ENCODE data around the gene DRD3. TPM values are rescaled to one million over a fixed set of nuclear protein-coding genes. Genes with fewer than 3 reads are reported as not detected.
A peak's percentile ranks its signal among the peaks of the same experiment; 100 is the strongest.

DRD3 gene
- total and polyA plus RNA-seq, 2 donors from 2014 or later: not detected

DNA sequence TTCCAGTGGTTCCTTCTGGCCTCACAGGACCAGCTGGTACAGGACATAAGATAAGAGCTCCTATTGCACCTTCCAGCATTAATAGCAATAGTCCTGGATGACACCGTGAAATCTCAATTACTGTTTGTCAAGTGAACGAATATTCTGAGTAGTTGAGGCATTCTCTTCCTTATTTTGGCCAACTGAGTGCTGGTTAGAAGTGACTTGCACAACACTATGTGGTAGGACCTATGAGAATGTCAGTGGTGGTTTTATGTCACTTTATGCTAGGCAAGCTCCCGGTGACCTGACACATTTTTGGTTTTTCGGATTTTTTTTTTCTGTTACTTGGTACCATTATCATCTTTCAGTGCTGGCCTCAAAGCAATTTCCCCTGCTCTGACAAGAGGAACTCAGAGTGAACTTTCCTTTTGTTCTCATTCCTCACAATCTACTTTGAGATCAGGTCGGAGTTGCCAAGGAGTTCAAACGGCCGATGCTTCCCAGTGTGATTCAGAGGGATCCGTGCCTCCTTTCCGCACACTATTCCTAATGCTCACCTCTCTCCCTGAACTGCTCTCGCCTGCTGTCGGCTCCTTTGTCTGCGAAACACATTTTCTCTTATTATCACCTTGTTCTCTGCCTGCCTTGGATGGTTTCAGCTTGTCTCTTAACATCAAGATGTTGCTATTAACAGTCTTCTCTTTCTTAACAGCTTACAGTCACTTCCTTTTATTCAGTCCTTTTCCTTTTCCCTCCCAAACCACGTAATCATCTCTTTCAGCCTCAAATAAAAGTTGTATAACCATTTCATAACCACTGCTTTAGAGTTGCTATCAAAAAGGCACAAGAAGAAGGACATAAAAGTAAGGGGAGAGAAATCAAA, 86.5 kb downstream of the DRD3 start:
- FAIRE-seq (no peak), DNase-seq (peak in 2 of 5 donors; percentile 13 to 40)
- TF ChIP-seq CTCF (IDR thresholded peaks at IDR 0.05; ENCODE audit: borderline replicate concordance, extremely low read depth, insufficient read depth): no peak
- peaks cover 0 to 4% (median 0%) of the 10 kb centered on the region in 3 donors for H3K36me3 ChIP-seq (ENCODE audit: control insufficient read depth in 2 of 3, insufficient read depth in 3 of 3, low read length in 3 of 3)
- peak overlapping the region in 2 of 3 donors; percentile 9 to 23 for H3K4me3 ChIP-seq (ENCODE audit: low read length in 3 of 3)
- no peaks in the 10 kb centered on the region for H3K9me3 ChIP-seq (ENCODE audit: control insufficient read depth in 2 of 3, insufficient read depth in 1 of 3, low read length in 3 of 3)
- peaks cover 0 to 12% (median 2%) of the 10 kb centered on the region in 3 donors for H3K4me1 ChIP-seq (ENCODE audit: control insufficient read depth in 2 of 3, insufficient read depth in 2 of 3, low read depth in 1 of 3, low read length in 3 of 3)
- H3K27ac ChIP-seq (ENCODE audit: low read depth in 2 of 2, low read length in 2 of 2): peak overlapping the region; percentile 56 to 66
- no peaks in the 10 kb centered on the region for H3K27me3 ChIP-seq (ENCODE audit: control insufficient read depth, insufficient read depth, low read length)
- intact Hi-C loops (cut with DNase I): no loop called here
- peak overlapping the region in 1 of 3 donors; percentile 1 for H3K9ac ChIP-seq (ENCODE audit: low read length in 3 of 3)

GRCh38 chr3:114089675-114090074, 89.2 kb downstream of the DRD3 start:
- H3K4me3 ChIP-seq (ENCODE audit: low read length in 3 of 3): no peak overlapping the region
- no peak for TF ChIP-seq CTCF (IDR thresholded peaks at IDR 0.05; ENCODE audit: borderline replicate concordance, extremely low read depth, insufficient read depth)
- no peak overlapping the region for H3K9ac ChIP-seq (ENCODE audit: low read length in 3 of 3)
- no peaks in the 10 kb centered on the region for H3K27me3 ChIP-seq (ENCODE audit: control insufficient read depth, insufficient read depth, low read length)
- no peak overlapping the region for H3K27ac ChIP-seq (ENCODE audit: low read depth in 2 of 2, low read length in 2 of 2)
- intact Hi-C loops (cut with DNase I): no loop called here
- H3K36me3 ChIP-seq (ENCODE audit: control insufficient read depth in 2 of 3, insufficient read depth in 3 of 3, low read length in 3 of 3): peaks cover 2 to 13% (median 6%) of the 10 kb centered on the region in 3 donors
- FAIRE-seq: no peak
- peaks cover 0 to 12% (median 2%) of the 10 kb centered on the region in 3 donors for H3K4me1 ChIP-seq (ENCODE audit: control insufficient read depth in 2 of 3, insufficient read depth in 2 of 3, low read depth in 1 of 3, low read length in 3 of 3)
- H3K9me3 ChIP-seq (ENCODE audit: control insufficient read depth in 2 of 3, insufficient read depth in 1 of 3, low read length in 3 of 3): no peaks in the 10 kb centered on the region
- no peak for DNase-seq

DNA sequence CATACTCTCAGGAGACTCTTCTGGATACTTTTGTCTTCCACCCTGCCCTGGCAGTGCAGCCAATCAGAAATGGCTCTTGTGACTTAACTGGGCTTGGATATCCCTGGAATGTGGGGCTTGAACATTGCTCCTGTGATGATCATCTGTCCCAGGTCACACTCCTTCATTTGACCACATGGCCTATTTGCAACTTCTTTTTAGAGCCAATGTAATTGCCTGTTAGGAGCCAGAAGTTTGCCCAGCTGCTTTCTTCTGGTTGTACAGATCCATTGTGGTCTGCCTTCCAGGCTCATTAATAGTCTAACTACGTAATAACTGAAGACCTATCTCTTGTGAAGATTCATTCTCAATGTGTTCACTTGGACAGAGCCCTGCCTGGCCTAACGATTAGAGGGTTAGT, 92.5 kb downstream of the DRD3 start:
- Histone ChIP-seq H3K9me3 (ENCODE audit: control insufficient read depth in 2 of 3, insufficient read depth in 1 of 3, low read length in 3 of 3) (no peaks in the 10 kb centered on the region), H3K36me3 (ENCODE audit: control insufficient read depth in 2 of 3, insufficient read depth in 3 of 3, low read length in 3 of 3) (peaks cover 2 to 21% (median 6%) of the 10 kb centered on the region in 3 donors), H3K4me1 (ENCODE audit: control insufficient read depth in 2 of 3, insufficient read depth in 2 of 3, low read depth in 1 of 3, low read length in 3 of 3) (no peaks in the 10 kb centered on the region), H3K27ac (ENCODE audit: low read depth in 2 of 2, low read length in 2 of 2) (no peak overlapping the region), H3K4me3 (ENCODE audit: low read length in 3 of 3) (no peak overlapping the region), H3K27me3 (ENCODE audit: control insufficient read depth, insufficient read depth, low read length) (no peaks in the 10 kb centered on the region), H3K9ac (ENCODE audit: low read length in 3 of 3) (no peak overlapping the region)
- TF ChIP-seq CTCF (IDR thresholded peaks at IDR 0.05; ENCODE audit: borderline replicate concordance, extremely low read depth, insufficient read depth): no peak
- FAIRE-seq (no peak), DNase-seq (no peak)
- intact Hi-C loops (cut with DNase I): no loop called here
